ENCODE measurements around the gene PBX1.
"Not testable (repeated sequence)": the region's sequence is repeated elsewhere in the genome, so short reads cannot be mapped to it uniquely, and the experiment has no call there.

Gene PBX1

DNA sequence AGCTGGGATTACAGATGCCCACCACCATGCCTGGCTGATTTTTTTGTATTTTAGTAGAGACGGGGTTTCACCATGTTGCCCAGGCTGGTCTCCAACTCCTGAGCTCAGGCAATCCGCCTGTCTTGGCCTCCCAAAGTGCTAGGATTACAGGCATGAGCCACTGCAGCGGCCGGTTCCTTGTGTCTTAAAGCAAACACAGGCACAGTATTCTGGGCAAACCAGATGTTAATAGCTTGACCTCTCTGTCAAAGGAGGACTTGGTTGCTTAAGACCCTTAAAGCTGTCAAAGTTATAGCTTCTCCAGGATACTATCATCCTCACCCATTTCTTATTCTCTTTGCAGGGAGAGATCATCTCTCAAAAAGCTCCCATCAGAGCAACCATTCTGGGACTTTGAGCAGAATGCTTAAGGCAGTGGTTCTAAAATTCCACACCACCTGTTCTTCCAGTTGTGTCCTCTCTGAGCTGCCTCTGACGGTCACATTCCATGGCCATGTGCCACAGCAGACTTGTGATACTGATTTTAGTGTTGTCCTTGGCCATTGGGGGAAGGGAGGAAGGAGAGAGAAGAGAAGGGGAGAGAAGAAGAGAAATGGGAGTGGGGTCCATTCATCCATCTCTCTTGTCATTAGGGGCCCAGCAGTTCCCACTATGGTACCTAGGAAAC lies 81.8 kb downstream of the PBX1 start:
- no peak for DNase-seq (ENCODE audit: low read depth, low spot score)

DNA sequence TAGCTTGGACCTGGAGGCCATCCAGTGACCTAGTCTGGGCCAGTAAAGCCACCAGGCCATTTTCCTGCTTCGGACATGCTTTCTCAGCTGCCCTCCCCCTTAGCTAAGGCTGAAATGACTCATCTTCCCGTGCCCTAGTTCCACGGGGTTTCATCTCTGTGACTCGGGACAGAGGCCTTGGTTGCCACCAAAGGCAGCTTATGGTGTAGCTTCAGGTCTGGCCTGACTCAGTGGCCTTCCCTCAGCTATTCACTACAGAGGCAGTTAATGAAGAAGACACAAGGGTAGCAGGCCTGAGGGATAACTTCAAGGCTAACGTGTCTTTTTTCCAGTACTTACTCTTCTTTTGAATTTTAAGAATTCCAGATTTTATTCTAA lies 82.4 kb downstream of the PBX1 start:
- DNase-seq (ENCODE audit: low read depth, low spot score) = no peak

DNA sequence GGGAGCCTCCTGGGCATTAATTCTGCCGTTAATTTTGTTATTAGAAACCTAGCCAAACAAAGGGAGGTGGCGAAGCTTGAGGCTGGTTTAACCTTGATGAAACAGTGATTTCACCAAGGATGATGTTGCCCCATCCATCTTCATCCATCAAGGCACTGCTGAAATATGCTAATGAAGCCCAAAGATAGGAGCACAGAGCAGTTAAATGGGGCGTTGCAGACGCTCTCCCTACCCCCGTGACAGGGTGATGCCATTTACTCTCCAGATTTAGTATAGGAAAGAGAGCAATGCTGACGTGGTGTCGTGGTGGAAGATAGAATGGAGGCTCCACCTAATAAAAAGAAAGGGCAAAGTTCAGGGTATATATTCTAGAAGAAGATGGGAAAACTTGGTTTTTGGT lies 84.0 kb downstream of the PBX1 start:
- DNase-seq (ENCODE audit: low read depth, low spot score) = no peak

DNA sequence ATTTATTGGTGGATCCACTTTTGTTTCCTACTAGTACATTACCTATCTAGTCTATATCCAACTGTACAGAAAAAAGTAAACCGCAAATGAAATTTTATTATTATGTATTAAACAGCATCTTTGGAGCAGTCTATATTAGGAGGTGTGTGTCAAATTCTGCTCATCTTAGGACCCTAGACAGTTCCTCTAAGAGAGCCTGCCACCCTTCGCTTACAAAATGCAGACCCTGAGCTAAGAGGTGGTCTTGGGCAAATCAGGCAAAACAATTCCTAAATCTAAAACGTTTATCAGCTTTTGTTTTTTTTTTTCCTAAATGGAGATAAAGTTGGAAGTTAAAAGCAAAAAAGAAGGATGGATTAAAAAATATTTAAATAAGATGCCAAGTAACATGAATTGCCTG lies 85.3 kb downstream of the PBX1 start:
- no peak for DNase-seq (ENCODE audit: low read depth, low spot score)

DNA sequence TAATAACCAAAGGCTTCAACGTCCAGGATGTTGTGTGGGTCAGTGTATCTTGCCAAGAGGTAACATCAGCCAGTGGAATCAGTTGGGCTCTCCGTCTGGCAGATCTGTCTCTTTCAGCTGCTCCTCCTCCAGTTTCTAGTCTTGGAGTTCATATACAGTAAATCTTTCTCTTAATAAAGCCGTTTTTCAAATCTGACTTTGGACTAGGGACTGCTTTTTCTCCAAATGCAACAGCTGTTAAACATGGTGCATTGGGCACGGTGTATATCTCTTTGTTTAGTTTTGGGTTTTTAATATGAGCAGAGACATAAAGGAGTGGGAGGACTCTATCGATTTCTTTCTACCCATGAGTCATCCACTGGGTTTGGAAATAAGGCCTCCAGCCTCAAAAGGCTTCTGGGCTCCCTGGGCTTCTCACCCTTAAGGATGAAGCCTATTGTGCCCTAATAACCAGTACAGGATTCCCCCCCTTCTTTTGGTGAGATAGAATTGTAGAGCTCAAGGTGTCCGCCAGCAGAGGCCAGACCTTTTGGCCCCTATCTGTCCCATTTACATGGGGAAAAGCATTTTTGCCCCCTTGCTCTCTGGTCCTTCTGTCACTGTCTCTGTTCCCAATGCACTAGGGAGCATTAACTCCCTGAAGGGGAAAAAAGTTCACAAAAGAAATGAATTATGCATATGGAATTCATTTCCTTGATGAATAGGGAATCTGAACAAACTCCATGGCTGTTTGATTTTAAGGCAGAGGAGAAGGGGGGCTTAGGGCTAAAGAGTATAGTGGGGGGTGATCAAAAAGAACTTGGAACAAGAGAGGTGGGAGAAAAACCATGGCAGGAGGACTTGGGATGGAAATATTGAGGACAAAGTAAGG lies 86.0 kb downstream of the PBX1 start:
- no peak for DNase-seq (ENCODE audit: low read depth, low spot score)

DNA sequence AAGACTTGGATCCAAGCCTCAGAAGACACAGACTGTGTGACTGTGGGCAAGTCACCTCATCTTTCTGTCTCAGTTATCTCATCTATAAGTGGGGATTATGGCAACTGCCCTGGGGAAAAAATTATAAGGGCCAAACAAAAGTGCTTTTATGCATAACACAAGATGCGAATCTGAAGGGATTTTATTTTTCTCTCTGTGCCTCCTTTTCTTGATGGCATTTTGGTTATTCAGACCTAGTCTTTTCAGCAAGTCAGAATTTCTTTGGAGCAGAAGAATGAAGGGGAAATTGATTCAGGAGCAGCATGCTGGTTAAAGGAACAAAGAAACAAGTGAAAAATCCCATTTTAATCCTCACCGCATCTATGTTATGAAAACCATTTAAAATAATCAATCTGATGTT lies 86.9 kb downstream of the PBX1 start:
- no peak for DNase-seq (ENCODE audit: low read depth, low spot score)

DNA sequence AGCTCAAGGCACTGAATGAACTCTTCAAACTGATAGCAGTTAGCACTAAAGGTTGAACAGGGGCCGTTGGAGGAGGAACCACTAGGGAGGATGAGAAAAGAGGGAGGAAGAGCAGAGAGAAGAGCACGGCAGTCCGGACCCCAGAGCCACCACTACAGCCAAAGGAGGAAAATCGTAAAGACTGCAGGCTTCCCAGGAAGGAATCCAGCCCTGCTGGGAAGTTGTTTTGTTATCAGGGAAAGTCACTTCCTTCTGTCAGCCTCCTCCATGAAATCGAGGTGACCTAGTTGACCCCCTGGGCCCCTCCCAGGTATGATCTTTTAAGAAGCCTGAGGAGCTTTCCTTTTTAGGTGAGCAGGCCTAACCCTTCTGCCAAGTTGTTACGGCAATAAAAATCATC lies 88.2 kb downstream of the PBX1 start:
- DNase-seq (ENCODE audit: low read depth, low spot score) = no peak

DNA sequence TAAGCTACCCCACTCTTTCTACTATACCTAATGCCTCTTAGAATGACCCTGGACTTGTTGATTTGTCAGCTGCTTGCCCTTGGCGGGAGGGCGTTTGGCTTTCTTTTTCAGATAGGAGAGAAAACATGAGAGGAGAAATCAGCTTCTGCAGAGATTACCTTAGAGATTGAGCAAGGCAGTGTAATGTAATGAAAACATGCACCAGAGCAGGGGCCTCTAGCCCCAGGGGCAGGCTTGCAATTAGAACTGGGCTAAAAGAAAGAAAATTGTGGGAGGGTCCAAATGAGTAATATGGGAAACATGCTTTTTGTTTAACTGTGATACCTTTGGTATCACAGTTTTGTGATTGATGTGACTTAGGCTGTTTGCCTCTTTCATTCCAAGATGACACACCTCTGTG lies 89.7 kb downstream of the PBX1 start:
- DNase-seq (ENCODE audit: low read depth, low spot score) = no peak

DNA sequence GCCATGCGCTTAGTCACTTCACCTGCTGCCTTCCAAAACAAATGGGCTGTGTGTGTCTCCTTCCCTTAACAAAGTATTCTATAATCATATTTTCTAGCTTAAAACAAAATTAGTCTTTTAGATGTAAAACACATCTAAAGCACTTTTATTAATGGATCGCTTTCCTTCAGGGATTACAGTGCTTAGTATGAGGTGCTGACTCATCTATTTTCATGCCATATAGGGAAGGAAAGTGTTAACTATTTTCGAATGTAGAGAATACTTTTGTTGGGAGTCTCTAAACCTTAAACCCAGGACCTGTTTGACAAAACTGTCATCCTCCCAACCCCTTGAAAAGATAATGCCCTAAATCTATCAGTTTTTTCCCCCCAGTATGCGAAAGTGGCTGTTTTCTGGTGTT lies 90.2 kb downstream of the PBX1 start:
- DNase-seq (ENCODE audit: low read depth, low spot score) = no peak

DNA sequence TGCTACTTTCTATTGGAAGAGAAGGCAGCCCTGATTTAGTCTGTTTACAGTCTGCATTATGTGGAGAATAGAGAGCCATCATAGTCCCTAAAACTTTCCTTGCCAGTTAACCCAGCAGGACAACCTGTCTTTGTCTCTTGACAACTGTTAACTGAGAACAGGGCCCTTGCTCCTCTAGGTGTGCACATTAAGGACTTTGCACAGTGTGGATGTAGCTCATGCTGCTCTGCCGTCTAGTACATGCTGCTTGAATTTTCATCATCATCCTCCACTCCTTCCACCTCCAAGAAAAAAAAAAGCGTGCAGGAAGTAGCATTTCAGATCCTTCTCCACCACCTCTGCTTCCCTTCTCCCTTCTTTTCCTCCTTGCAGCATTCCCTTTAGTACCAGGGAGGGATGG lies 91.5 kb downstream of the PBX1 start:
- DNase-seq (ENCODE audit: low read depth, low spot score) = no peak

DNA sequence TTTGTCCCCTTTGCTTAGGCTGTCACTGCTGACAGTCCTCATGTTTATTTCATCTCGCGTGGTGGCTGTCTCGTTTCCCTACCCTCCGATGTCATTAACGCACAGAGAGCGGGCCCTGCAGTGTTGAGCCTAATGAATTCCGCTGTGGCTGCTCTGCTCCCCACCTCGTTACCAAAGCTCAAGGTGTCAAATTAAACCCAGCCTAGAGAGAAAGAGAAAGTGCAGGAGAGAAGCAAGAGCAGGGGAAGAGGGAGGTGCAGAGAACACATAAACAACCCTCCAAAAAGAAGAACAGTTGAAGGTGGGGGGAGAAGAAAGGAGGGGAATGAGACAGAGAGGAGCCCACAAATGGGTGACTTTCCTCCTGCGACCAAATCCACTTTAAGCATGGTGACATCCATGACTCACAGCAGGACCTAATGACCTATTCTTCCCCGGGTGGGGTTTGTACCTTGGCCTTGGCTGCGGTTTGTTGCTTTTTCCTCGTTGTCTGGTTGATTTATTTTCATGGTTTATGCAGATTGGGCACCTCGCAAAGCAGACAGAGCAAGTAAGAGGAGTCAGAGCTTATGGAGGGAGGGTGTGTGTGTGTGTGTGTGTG lies 92.5 kb downstream of the PBX1 start:
- DNase-seq (ENCODE audit: low read depth, low spot score) = no peak

DNA sequence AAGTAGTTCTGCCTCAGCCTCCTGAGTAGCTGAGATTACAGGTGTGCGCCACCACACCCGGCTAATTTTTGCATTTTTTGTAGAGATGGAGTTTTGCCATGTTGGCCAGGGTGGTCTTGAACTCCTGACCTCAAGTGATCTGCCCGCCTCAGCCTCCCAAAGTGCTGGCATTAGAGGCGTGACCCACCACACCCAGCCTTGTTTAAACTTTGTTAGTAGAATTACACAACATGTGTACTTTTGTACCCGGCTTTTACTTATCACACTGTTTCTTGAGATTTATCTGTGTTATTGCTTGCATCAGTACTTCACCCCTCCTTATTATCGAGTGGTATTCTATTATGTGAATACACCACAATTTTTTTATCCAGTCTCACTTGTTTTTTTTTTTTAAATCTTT lies 94.0 kb downstream of the PBX1 start:
- DNase-seq (ENCODE audit: low read depth, low spot score) = not testable (repeated sequence)

DNA sequence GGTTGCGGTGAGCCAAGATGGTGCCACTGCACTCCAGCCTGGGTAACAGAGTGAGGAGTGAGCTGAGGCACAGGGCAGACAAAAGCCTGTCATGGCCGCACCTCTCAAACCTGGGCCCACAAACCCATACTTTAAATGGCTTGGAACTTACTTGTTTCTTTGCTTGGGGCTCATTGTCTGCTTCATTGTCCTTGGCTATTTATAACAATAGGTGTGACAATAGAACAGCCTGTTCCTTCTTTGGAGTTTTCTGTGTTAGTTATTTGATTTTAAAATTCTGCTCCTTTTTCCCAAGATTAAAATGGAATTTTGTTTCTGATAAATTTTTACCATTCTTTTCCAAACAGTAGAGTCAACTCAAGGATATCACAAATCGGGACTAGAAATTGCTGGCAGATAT lies 94.7 kb downstream of the PBX1 start:
- DNase-seq (ENCODE audit: low read depth, low spot score) = no peak

DNA sequence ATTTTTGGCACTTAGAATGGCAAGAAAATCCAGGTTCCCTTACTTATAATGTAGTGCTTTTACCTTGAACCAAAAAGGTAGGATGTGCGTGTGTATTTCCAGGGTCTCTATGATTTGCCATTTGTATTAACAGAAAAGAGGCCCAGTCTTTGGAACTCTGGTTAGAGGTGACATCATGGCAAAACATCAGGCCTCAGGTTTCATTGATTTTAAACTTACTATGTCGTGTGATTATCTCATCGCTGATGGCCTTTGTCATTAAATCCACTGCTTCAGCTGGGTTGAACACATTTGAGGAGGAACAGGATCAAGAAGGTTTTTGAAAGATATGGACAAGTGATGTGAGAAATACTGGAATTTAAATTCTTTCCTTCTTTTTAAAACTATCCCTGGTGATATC lies 95.2 kb downstream of the PBX1 start:
- no peak for DNase-seq (ENCODE audit: low read depth, low spot score)

DNA sequence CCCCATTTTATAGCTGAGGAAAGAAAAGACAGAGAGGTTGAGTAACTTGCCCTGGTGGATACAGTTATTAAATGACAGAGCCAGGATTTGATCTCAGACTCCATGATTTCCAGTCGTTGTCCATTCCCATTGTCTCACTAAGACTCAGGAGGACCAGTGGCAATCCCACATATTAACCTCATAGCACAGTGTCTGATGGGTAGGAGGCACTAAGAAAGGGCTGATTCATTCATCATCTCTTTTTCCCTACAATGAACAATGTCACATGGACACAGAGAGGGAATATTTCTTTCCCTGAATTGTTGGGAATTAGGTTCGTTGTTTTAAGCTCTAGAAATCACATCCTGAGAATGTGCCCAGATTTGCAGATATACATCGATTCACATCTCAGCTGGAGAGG lies 99.9 kb downstream of the PBX1 start:
- DNase-seq (ENCODE audit: low read depth, low spot score) = no peak

DNA sequence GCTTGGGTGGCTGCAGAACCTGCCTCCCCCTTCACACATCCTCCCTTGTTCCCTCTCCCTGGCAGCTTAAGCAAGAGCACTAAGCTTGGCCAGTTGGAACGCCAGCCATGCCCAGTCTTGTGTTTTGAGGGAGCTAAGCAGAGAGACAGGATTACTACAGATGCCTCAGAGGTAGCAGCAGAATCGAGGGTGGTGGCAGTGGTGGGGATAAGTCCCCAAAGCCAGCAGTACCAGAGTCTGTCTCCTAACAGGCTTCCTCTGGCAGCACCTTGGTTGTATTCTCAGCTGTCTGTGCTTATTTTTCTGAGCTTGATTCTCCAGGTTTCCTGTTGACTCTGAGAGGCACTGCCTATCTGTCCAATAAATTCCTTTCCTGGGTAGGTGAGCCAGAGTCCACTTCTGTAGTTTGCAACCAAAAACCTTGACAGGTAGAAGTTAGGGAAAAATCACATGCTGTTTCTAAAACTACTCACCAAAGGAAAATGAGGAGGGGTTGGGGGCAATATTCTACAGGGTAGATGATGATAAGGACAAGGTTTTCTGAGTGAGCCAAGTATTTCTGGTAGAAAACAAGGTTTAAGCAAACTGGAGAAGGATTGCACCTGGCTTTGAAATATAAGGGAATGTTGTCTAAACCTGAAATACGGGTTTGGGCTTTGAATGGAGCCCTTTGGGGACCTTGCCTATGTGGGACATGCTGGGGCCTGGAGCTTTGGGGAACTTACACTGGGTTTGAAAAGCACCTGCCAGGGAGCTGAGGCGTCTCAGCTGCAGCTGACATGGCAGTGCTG lies 100.8 kb downstream of the PBX1 start:
- DNase-seq (ENCODE audit: low read depth, low spot score) = no peak

DNA sequence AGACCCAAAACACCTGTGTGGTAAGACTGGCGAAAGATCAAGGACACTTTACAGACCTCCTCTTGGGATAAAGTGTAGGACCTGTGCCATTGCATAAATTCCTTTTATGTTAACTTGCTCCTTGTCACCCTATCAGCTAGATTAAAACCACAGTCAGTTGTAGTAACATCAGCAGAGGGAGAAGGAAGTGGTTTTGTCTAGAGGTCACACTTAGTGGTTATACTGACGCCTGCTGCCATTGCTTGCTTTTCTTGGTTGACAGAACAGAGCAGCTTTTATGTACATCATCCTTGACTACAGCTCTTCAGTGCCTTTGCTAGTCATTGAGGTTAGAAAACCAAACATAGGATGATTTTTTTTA lies 101.4 kb downstream of the PBX1 start:
- DNase-seq (ENCODE audit: low read depth, low spot score) = no peak

DNA sequence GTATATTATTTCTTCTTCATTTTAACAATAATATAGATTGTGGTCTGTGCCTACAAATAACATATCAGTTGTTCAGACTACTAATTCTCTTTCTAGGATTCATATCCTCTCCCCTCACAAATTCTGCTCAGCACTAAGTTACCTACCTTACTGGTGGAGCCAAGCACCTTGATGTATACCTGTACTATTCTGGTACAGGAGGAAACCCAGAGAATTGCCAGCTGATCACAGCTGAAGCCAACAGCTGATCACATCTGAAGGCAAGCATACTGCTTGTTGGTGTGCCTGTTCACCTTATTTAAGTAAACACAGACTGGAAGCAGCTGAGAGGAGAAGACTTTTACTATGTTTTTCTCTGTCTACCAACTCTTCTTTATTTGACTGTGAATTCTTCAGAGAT lies 101.8 kb downstream of the PBX1 start:
- no peak for DNase-seq (ENCODE audit: low read depth, low spot score)

DNA sequence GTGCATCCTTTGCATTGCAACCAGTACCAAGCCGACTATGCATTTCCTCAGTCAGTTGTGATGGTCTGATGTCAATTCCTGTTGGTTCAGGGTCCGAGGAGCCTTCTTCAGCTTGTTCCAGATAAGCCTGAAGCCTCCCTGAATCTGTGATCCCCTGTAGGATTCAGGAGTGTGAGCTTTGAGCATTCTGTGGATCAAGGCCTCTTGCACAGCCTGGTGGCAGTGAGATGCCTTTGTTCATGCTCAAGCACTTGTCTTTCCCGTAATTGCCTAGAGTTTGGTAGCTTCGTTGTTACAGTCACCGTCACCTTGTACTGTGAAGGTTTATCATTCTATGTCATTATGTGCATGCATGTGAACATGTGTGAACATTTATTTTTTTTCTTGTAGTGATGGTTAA lies 103.5 kb downstream of the PBX1 start:
- DNase-seq (ENCODE audit: low read depth, low spot score) = no peak

DNA sequence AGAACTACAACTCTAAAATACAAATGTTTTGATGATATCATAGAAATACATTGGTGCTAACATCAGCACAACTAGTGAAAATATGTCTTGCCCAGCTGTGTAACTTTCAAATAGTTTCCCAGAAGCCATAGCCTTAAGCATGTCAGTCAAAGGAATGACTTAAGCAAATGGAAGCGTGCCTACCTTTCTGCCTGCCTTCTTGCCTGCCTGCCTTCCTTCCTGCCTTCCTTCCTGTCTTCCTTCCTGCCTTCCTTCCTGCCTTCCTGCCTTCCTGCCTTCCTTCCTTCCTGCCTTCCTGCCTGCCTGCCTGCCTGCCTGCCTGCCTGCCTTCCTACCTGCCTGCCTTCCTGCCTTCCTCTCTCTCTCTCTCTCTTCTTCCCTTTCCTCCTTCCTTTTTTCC lies 104.0 kb downstream of the PBX1 start:
- DNase-seq (ENCODE audit: low read depth, low spot score) = no peak

DNA sequence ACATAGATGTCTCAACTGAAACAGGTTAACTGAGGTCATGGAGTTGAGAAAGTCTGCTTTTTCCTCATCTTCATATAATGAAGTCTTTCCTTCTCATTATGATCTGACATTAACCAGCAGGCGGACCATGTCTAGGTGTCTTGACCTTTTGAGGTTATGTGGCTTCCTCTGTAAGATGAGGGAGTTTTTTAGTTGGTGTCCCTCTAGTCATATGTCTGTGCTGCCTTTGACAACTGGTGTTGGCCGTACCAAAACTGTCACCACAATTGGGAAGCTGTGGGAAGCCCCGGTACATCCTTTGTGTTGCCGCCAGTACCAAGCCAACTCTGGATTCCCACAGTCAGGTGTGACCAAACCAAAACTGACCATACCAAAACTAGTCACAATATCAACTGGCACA lies 105.1 kb downstream of the PBX1 start:
- DNase-seq (ENCODE audit: low read depth, low spot score) = no peak

DNA sequence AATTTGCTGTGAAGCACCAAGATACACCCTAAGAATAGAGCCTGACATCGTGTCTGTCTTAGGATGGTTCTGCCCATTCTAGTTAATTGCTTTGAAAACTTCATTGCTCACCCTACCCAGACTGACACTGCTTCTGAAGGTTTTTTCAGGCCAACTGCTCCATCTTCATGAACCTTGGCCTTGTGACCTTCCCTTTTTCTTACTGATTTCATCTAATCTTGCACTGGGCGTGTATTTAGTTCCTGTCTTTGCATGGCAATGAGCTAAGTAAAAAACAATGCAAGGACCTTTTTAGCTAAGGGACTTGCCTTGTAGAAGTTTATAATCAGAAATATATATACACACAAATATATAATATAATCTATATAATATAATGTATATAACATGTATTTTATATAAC lies 108.0 kb downstream of the PBX1 start:
- no peak for DNase-seq (ENCODE audit: low read depth, low spot score)
